ENCODE data around the gene ZNF385A.

DNA sequence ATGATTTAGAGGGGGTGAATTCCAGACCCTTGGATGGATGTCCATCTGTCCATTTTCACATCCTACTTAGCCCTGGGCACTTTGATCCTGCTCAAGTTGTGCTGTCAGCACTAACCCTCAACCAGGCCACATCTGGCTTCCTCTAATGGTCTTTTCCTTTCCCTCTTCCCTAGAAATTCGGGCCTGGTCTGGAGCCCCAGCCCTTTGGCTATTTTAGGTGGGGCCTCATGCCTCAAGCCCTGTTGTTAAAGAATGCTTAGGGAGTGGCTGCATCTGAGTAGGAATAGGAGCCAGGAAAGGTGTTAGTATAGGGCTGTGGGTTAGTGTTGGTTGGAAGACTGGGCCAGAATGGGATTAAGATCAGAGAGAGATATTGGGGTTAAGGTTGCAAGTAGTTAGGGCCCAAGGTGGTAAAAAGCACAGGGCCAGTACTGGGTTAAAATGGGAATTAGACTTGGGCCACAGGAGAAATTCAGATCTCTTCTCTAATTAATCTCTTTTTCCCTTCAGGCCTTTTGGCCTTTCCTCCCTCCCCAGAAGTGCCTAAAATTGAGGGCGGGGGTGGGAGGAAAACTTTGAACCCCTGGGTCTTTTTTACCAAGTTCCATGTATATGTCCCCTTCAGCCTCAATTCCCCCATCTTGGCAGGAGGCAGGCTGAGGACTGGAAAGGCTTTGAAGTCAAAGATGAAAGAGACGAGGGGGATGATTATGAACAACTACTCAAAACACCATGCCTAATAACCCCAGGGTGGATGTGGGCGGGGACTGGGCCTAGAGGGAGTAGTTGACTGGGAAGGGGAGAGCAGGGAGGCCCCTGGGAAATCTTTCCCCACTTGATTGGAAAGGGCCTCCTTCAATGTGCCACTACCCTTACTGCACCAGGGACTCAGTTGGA lies 4.0 kb upstream of the ZNF385A start:
- TF ChIP-seq, protein P1, sequence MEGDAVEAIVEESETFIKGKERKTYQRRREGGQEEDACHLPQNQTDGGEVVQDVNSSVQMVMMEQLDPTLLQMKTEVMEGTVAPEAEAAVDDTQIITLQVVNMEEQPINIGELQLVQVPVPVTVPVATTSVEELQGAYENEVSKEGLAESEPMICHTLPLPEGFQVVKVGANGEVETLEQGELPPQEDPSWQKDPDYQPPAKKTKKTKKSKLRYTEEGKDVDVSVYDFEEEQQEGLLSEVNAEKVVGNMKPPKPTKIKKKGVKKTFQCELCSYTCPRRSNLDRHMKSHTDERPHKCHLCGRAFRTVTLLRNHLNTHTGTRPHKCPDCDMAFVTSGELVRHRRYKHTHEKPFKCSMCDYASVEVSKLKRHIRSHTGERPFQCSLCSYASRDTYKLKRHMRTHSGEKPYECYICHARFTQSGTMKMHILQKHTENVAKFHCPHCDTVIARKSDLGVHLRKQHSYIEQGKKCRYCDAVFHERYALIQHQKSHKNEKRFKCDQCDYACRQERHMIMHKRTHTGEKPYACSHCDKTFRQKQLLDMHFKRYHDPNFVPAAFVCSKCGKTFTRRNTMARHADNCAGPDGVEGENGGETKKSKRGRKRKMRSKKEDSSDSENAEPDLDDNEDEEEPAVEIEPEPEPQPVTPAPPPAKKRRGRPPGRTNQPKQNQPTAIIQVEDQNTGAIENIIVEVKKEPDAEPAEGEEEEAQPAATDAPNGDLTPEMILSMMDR (IDR thresholded peaks at IDR 0.05): no peak
- TF ChIP-seq POLR2AphosphoS5 (IDR thresholded peaks at IDR 0.05) (no peak), POLR2A (IDR thresholded peaks at IDR 0.05) (no peak), EP300 (IDR thresholded peaks at IDR 0.05; ENCODE audit: low read depth) (no peak)
